COR-L47 (cell line): ENCODE results near the gene DDX55.
"Not testable (repeated sequence)": the region's sequence is repeated elsewhere in the genome, so short reads cannot be mapped to it uniquely, and the experiment has no call there.

ENCODE experiments used
- DNase-seq: peaks from one replicate; lab custom pipeline; 2025; lab: John Stamatoyannopoulos, UW

DDX55 gene

GRCh38 chr12:123601602-123602489, at the start of gene DDX55:
TSS of gene DDX55 (plus strand) at chr12:123602099. CDS start at chr12:123602149, 50 bp downstream.
- peak; percentile 73 for DNase-seq

- not testable (repeated sequence) for DNase-seq
Measured at GRCh38 chr12:123554136-123554535, 47.8 kb upstream of the DDX55 start.

GRCh38 chr12:123554843-123555242, 47.1 kb upstream of the DDX55 start:
- DNase-seq = not testable (repeated sequence)

GRCh38 chr12:123558487-123558886, 43.4 kb upstream of the DDX55 start:
- DNase-seq = not testable (repeated sequence)

- DNase-seq = no peak
Measured at GRCh38 chr12:123559468-123559867, 42.4 kb upstream of the DDX55 start.

GRCh38 chr12:123571343-123571813, 30.5 kb upstream of the DDX55 start:
- DNase-seq = no peak

- DNase-seq = no peak
Measured at GRCh38 chr12:123572391-123572790, 29.5 kb upstream of the DDX55 start.

GRCh38 chr12:123573870-123574269, 28.0 kb upstream of the DDX55 start:
- DNase-seq = no peak

- no peak for DNase-seq
Measured at GRCh38 chr12:123576611-123577010, 25.3 kb upstream of the DDX55 start.

- DNase-seq = no peak
Measured at GRCh38 chr12:123578243-123578642, 23.7 kb upstream of the DDX55 start.

GRCh38 chr12:123578829-123579228, 23.1 kb upstream of the DDX55 start:
- not testable (repeated sequence) for DNase-seq

GRCh38 chr12:123580772-123581171, 21.1 kb upstream of the DDX55 start:
- DNase-seq = no peak

- DNase-seq = no peak
Measured at GRCh38 chr12:123591702-123592481, 10.0 kb upstream of the DDX55 start.

- no peak for DNase-seq
Measured at GRCh38 chr12:123595729-123596128, 6.2 kb upstream of the DDX55 start.

- DNase-seq = no peak
Measured at GRCh38 chr12:123597100-123597499, 4.8 kb upstream of the DDX55 start.

- DNase-seq = no peak
Measured at GRCh38 chr12:123598522-123598921, 3.4 kb upstream of the DDX55 start.

GRCh38 chr12:123599310-123599709, 2.6 kb upstream of the DDX55 start:
- DNase-seq = no peak

- no peak for DNase-seq
Measured at GRCh38 chr12:123599721-123600120, 2.2 kb upstream of the DDX55 start.

- DNase-seq = no peak
Measured at GRCh38 chr12:123602651-123603195, 824 bp downstream of the DDX55 start.

- DNase-seq = not testable (repeated sequence)
Measured at GRCh38 chr12:123603495-123603894, 1.6 kb downstream of the DDX55 start.

- DNase-seq = no peak
Measured at GRCh38 chr12:123607756-123608155, 5.9 kb downstream of the DDX55 start.

GRCh38 chr12:123608182-123608581, 6.3 kb downstream of the DDX55 start:
- no peak for DNase-seq

GRCh38 chr12:123614110-123614509, 12.2 kb downstream of the DDX55 start:
- no peak for DNase-seq
